ENCODE measurements around the gene DNAJC1.

The DNAJC1 gene

DNA sequence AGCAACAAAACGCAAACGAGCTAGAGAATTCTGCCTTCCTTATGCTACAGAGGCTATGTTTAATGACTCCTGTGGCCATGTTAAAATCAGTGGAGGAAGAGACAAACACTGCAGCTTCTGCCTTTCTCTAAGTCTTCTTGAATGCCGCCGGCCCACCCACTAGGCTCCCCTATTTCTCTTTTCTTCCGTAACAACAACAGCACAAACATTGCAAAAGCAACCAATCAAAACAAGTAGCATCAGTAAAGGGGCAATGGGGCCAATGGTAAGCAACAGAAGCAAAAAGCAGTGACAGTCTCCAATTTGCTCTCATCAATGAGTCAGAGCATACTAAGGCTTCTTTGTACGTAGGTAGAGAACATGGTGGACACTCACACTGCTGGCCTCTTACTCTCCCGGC is 26.8 kb downstream of the DNAJC1 start:
- H3K4me3 ChIP-seq (ENCODE audit: low read length) = peak overlapping the region; percentile 42; the same call in 1 of the 2 replicates
- H3K9ac ChIP-seq (ENCODE audit: low read depth, low read length) = peak overlapping the region; percentile 57; the same call in 1 of the 2 replicates

DNA sequence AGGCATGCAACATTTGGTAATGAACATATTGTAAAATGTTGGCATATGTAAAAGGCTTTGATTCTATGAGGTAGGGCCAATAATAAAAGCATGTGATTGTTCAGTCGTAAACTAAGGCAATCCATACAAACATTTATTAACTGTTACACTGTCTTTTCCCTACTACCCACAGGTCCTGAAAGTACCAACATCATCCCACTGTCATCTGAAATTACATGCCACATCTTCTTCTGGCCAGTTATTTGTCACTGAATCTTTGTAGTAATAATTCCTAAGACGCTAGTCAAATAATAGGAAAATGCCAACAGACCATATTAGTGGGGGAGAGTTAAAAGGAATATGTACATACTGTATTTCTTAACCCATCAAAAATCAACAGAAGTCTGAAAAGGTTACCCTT is 27.2 kb downstream of the DNAJC1 start:
- Histone ChIP-seq H3K4me1 (ENCODE audit: insufficient read depth, low read length) (peaks cover 38% of the 10 kb centered on the region), H3K27ac (ENCODE audit: low read length) (peak overlapping the region; percentile 48), H3K9ac (ENCODE audit: low read depth, low read length) (peak overlapping the region; percentile 57; the same call in 1 of the 2 replicates), H3K27me3 (ENCODE audit: insufficient read depth, low read length) (no peaks in the 10 kb centered on the region), H3K36me3 (ENCODE audit: insufficient read depth, low read depth, low read length) (no peaks in the 10 kb centered on the region), H3K4me3 (ENCODE audit: low read length) (peak overlapping the region; percentile 42; the same call in 1 of the 2 replicates), H3K9me3 (ENCODE audit: insufficient read depth, low read depth, low read length) (no peaks in the 10 kb centered on the region)

More for the DNA sequence above, 26.8 kb downstream of the DNAJC1 start:
- H3K27me3 ChIP-seq (ENCODE audit: insufficient read depth, low read length) = no peaks in the 10 kb centered on the region
- H3K36me3 ChIP-seq (ENCODE audit: insufficient read depth, low read depth, low read length) = no peaks in the 10 kb centered on the region
- no peaks in the 10 kb centered on the region for H3K9me3 ChIP-seq (ENCODE audit: insufficient read depth, low read depth, low read length)
- peak overlapping the region; percentile 48 for H3K27ac ChIP-seq (ENCODE audit: low read length)
- H3K4me1 ChIP-seq (ENCODE audit: insufficient read depth, low read length) = peaks cover 38% of the 10 kb centered on the region

GRCh38 chr10:21975378-21975990 is 28.0 kb downstream of the DNAJC1 start:
- H3K4me3 ChIP-seq (ENCODE audit: low read length) = no peak overlapping the region
- no peaks in the 10 kb centered on the region for H3K36me3 ChIP-seq (ENCODE audit: insufficient read depth, low read depth, low read length)
- H3K9me3 ChIP-seq (ENCODE audit: insufficient read depth, low read depth, low read length) = no peaks in the 10 kb centered on the region
- no peak overlapping the region for H3K9ac ChIP-seq (ENCODE audit: low read depth, low read length)
- no peaks in the 10 kb centered on the region for H3K27me3 ChIP-seq (ENCODE audit: insufficient read depth, low read length)
- H3K27ac ChIP-seq (ENCODE audit: low read length) = no peak overlapping the region
- peaks cover 38% of the 10 kb centered on the region for H3K4me1 ChIP-seq (ENCODE audit: insufficient read depth, low read length)

GRCh38 chr10:21972584-21972983 is 30.9 kb downstream of the DNAJC1 start:
- Histone ChIP-seq H3K4me1 (ENCODE audit: insufficient read depth, low read length) (peaks cover 22% of the 10 kb centered on the region), H3K9ac (ENCODE audit: low read depth, low read length) (no peak overlapping the region), H3K27ac (ENCODE audit: low read length) (no peak overlapping the region), H3K9me3 (ENCODE audit: insufficient read depth, low read depth, low read length) (no peaks in the 10 kb centered on the region), H3K36me3 (ENCODE audit: insufficient read depth, low read depth, low read length) (no peaks in the 10 kb centered on the region), H3K4me3 (ENCODE audit: low read length) (no peak overlapping the region), H3K27me3 (ENCODE audit: insufficient read depth, low read length) (no peaks in the 10 kb centered on the region)

- Histone ChIP-seq H3K9ac (ENCODE audit: low read depth, low read length) (no peak overlapping the region), H3K4me1 (ENCODE audit: insufficient read depth, low read length) (no peaks in the 10 kb centered on the region), H3K4me3 (ENCODE audit: low read length) (no peak overlapping the region), H3K27ac (ENCODE audit: low read length) (no peak overlapping the region), H3K9me3 (ENCODE audit: insufficient read depth, low read depth, low read length) (no peaks in the 10 kb centered on the region), H3K36me3 (ENCODE audit: insufficient read depth, low read depth, low read length) (no peaks in the 10 kb centered on the region), H3K27me3 (ENCODE audit: insufficient read depth, low read length) (no peaks in the 10 kb centered on the region)
Measured at GRCh38 chr10:21969326-21970287, 33.9 kb downstream of the DNAJC1 start.

DNA sequence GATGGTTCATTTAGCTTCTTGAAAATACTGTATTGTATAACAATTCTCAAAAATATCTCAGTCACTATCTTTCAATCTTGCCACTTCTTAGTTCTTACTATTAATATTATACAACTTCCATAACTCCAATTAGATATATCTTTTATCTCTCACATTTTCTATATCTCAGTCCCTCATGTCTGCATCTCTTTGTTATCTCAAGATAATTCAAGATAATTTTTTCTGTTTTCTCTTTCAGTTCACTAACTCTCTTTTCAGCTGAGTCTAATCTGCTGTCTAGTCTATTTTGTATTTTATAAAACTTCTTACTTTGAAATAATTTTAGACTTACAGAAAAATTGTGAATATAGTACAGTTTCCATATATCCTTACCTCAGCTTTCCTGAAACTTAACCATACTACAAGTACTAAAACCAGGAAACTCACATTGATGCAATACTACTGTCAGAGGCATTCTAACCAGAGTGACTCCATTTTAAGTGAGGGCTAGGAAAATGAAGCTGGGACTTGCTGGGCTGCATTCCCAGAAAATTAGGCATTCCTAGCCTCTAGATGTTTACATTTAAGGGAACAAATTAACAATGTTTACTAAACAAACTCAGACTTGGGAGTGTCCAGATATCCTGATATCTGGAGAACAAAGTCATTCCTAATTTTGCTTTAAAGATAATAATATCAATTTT is 38.4 kb downstream of the DNAJC1 start:
- Histone ChIP-seq H3K36me3 (ENCODE audit: insufficient read depth, low read depth, low read length) (no peaks in the 10 kb centered on the region), H3K4me1 (ENCODE audit: insufficient read depth, low read length) (no peaks in the 10 kb centered on the region), H3K9me3 (ENCODE audit: insufficient read depth, low read depth, low read length) (no peaks in the 10 kb centered on the region), H3K27ac (ENCODE audit: low read length) (no peak overlapping the region), H3K9ac (ENCODE audit: low read depth, low read length) (no peak overlapping the region), H3K27me3 (ENCODE audit: insufficient read depth, low read length) (no peaks in the 10 kb centered on the region), H3K4me3 (ENCODE audit: low read length) (no peak overlapping the region)

DNA sequence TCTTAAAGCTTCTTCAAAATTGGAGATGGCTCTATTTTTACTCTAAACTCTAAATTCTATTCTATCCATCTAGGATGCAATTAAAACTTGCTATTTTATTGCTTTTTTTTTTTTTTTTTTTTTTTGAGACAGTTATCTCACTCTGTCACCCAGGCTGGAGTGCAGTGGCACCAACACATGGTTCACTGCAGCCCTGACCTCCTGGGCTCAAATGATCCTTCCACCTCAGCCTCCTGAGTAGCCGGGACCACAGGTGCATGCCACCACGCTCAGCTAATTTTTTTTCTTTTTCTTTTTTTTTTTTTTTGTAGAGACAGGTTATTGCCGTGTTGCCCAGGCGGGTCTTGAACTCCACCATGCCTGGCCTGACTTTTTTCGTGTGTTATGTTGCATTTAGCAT is 41.2 kb downstream of the DNAJC1 start:
- Histone ChIP-seq H3K27ac (ENCODE audit: low read length) (no peak overlapping the region), H3K4me3 (ENCODE audit: low read length) (no peak overlapping the region), H3K27me3 (ENCODE audit: insufficient read depth, low read length) (no peaks in the 10 kb centered on the region), H3K9me3 (ENCODE audit: insufficient read depth, low read depth, low read length) (no peaks in the 10 kb centered on the region), H3K4me1 (ENCODE audit: insufficient read depth, low read length) (no peaks in the 10 kb centered on the region), H3K9ac (ENCODE audit: low read depth, low read length) (no peak overlapping the region), H3K36me3 (ENCODE audit: insufficient read depth, low read depth, low read length) (no peaks in the 10 kb centered on the region)

DNA sequence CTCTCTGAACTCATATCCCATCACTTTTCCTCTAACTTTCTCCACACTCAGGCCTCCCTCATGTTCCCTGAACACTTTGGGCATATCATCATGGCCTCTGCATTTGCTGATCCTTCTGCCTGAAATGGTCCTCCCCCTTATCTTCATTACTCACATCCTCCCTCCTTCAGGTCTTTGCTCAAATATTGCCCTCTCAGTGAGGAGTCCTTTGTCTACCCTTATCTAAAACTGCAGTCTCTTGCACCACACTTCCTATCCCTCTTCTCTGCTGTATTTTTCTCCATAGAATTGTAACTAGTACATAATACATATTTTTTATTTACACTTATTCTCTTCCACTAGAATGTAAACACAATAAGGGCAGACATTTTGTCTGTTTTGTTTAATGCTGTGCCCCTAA is 41.7 kb downstream of the DNAJC1 start:
- Histone ChIP-seq H3K9ac (ENCODE audit: low read depth, low read length) (no peak overlapping the region), H3K4me3 (ENCODE audit: low read length) (no peak overlapping the region), H3K36me3 (ENCODE audit: insufficient read depth, low read depth, low read length) (no peaks in the 10 kb centered on the region), H3K27me3 (ENCODE audit: insufficient read depth, low read length) (no peaks in the 10 kb centered on the region), H3K4me1 (ENCODE audit: insufficient read depth, low read length) (no peaks in the 10 kb centered on the region), H3K27ac (ENCODE audit: low read length) (no peak overlapping the region), H3K9me3 (ENCODE audit: insufficient read depth, low read depth, low read length) (no peaks in the 10 kb centered on the region)

GRCh38 chr10:21959998-21960397 is 43.5 kb downstream of the DNAJC1 start:
- H3K27me3 ChIP-seq (ENCODE audit: insufficient read depth, low read length) = no peaks in the 10 kb centered on the region
- no peak overlapping the region for H3K4me3 ChIP-seq (ENCODE audit: low read length)
- H3K9ac ChIP-seq (ENCODE audit: low read depth, low read length) = no peak overlapping the region
- no peaks in the 10 kb centered on the region for H3K36me3 ChIP-seq (ENCODE audit: insufficient read depth, low read depth, low read length)
- no peaks in the 10 kb centered on the region for H3K9me3 ChIP-seq (ENCODE audit: insufficient read depth, low read depth, low read length)
- H3K4me1 ChIP-seq (ENCODE audit: insufficient read depth, low read length) = no peaks in the 10 kb centered on the region; the same call in 1 of the 2 replicates
- no peak overlapping the region for H3K27ac ChIP-seq (ENCODE audit: low read length)

DNA sequence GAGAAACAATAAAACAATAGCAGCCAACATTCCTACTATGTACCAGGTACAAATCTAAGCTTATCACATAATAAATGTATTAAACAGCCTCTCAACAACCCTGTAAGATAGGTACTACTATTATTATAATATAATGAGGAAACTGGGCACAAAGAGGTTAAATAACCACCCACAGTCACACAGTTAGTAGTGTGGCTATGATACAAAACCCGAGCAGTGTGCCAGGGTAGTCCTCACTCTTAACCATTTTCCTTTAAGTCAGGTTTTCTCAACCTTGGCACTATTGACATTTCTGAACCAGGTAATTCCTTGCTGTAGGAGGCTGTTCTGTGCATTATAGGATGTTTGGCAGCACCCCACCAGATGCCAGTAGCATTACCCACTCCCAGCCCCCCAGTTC is 48.8 kb downstream of the DNAJC1 start:
- H3K9me3 ChIP-seq (ENCODE audit: insufficient read depth, low read depth, low read length) = no peaks in the 10 kb centered on the region
- no peak overlapping the region for H3K4me3 ChIP-seq (ENCODE audit: low read length)
- H3K9ac ChIP-seq (ENCODE audit: low read depth, low read length) = no peak overlapping the region
- H3K27me3 ChIP-seq (ENCODE audit: insufficient read depth, low read length) = no peaks in the 10 kb centered on the region
- H3K4me1 ChIP-seq (ENCODE audit: insufficient read depth, low read length) = no peaks in the 10 kb centered on the region; the same call in 1 of the 2 replicates
- H3K36me3 ChIP-seq (ENCODE audit: insufficient read depth, low read depth, low read length) = no peaks in the 10 kb centered on the region
- H3K27ac ChIP-seq (ENCODE audit: low read length) = no peak overlapping the region

DNA sequence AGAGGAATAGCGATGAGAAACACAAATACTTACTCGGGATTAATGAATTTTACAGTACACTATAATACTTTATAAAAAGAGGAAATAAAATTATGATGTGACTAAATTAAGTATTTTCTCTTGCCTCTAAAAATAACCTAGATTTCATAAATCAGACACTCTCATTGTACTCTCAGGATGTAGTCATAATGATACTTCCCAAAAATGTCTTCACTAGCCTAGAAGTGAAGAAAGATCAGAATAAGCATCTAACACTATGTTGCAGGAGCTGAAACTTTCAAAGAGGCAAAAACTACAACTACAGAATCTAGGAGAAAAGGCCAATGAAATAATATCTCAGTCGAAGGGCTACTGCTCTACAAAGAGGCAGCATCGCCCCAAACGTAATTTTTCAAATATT is 49.4 kb downstream of the DNAJC1 start:
- Histone ChIP-seq H3K27ac (ENCODE audit: low read length) (no peak overlapping the region), H3K4me3 (ENCODE audit: low read length) (no peak overlapping the region), H3K36me3 (ENCODE audit: insufficient read depth, low read depth, low read length) (no peaks in the 10 kb centered on the region), H3K9ac (ENCODE audit: low read depth, low read length) (no peak overlapping the region), H3K9me3 (ENCODE audit: insufficient read depth, low read depth, low read length) (no peaks in the 10 kb centered on the region), H3K27me3 (ENCODE audit: insufficient read depth, low read length) (no peaks in the 10 kb centered on the region), H3K4me1 (ENCODE audit: insufficient read depth, low read length) (no peaks in the 10 kb centered on the region; the same call in 1 of the 2 replicates)
